Heart left ventricle (tissue), 16 donors: ENCODE results near the gene MYH8. TPM values are rescaled to one million over a fixed set of nuclear protein-coding genes. Genes with fewer than 3 reads are reported as not detected.

Experiments
- ATAC-seq, 4 donors: fragments of 200-7000 bp; cut with Tn5 transposase; one replicate each; pipeline ENCODE4 v1.9.1; 2020 to 2022; ENCODE audit warnings: moderate library complexity in 4 of 4, mild to moderate bottlenecking in 3 of 4, moderate number of reproducible peaks in 1 of 4
- DNase-seq, 5 donors: peaks; one replicate each; pipeline ENCODE4 v3.0.0-alpha.2; 2020
- H3K27ac ChIP-seq, 12 donors: fragments of 200-600 bp; sonication (generic) in 4 of 12; one replicate each; pipeline versions ENCODE4 v1.5.0 to v1.8.0; 2016 to 2022; ENCODE audit warnings: mild to moderate bottlenecking in 2 of 12
- H3K27me3 ChIP-seq, 9 donors: fragments of 200-600 bp; sonication (generic) in 2 of 9; one replicate each; pipeline versions ENCODE4 v1.5.1 to v1.8.0; 2016 to 2022; ENCODE audit warnings: mild to moderate bottlenecking in 3 of 9
- H3K36me3 ChIP-seq, 9 donors: fragments of 200-600 bp; sonication (generic) in 2 of 9; one replicate each; pipeline versions ENCODE4 v1.5.0 to v1.8.0; 2018 to 2022; ENCODE audit warnings: mild to moderate bottlenecking in 2 of 9
- H3K4me1 ChIP-seq, 12 donors: fragments of 200-600 bp; sonication (generic) in 4 of 12; one replicate each; pipeline versions ENCODE4 v1.5.0 to v1.8.0; 2016 to 2022; ENCODE audit warnings: mild to moderate bottlenecking in 3 of 12
- H3K4me3 ChIP-seq, 12 donors: fragments of 200-600 bp; sonication (generic) in 4 of 12; one replicate each; pipeline versions ENCODE4 v1.5.0 to v1.8.0; 2017 to 2022; ENCODE audit warnings: mild to moderate bottlenecking in 9 of 12, moderate library complexity in 4 of 12
- H3K9me3 ChIP-seq, 12 donors: fragments of 200-600 bp; sonication (generic) in 4 of 12; one replicate each; pipeline versions ENCODE4 v1.5.0 to v1.8.0; 2016 to 2022; ENCODE audit warnings: mild to moderate bottlenecking in 1 of 12
- CTCF ChIP-seq, 12 donors: fragments of 200-600 bp; sonication (generic) in 4 of 12; IDR thresholded peaks; one replicate each; pipeline versions ENCODE4 v1.5.0 to v1.8.0; 2018 to 2022; ENCODE audit warnings: antibody characterized with exemption in 12 of 12, mild to moderate bottlenecking in 5 of 12
- POLR2A ChIP-seq, 2 donors: fragments of 450-650 bp; IDR thresholded peaks; one replicate each; pipeline ENCODE4 v1.6.1; 2017; ENCODE audit warnings: antibody characterized with exemption in 2 of 2, mild to moderate bottlenecking in 2 of 2, moderate library complexity in 2 of 2
- WGBS, 4 donors: extraction: QIAGEN DNeasy Blood & Tissue Kit in 2 of 4; methylation state at CpG; one replicate each; pipeline versions ENCODE4 v1.1.5 to v1.1.7; 2013 to 2018; 5-methylcytosine and 5-hydroxymethylcytosine counted together
- intact Hi-C, 10 donors: fragments of 100-400 bp; cut with DNase I; formaldehyde crosslinking; loops; one replicate each; pipeline versions ENCODE4 v1.11.1 to v1.14.2; 2022
- polyA plus RNA-seq, 2 donors: library from polyadenylated mRNA; stranded (reverse); fragments of 200-250 nt; gene quantifications; one replicate each; pipeline ENCODE4 v1.2.3, GENCODE V29; 2013
- total RNA-seq, 9 donors: library from RNA; depleted of rRNA in 2 of 9; stranded (reverse); fragments of >200 nt in 2 of 9; fragmentation: NEBNext Ultra II Directional in 3 of 9; extraction: Animal tissue kit (Norgen Biotek cat#: 25700) in 3 of 9; gene quantifications; one replicate each; pipeline versions ENCODE4 v1.1.0 to v1.2.4, GENCODE V29; 2016 to 2023
- donor health status: ischemic (EF 13 %, LVEDD 7.1; RV severe dilation, severe dysfunction).
- donor health status: healthy with polysubstance abuse.
- donor health status: DM: no; HTN: yes; CAD: no.
- donor health status: DM: no; HTN: no; CAD: no.
- donor health status: ischemic (EF 25% LVEDD 6.9; RV normal size, moderate dysfunction).
- donor health status: ischemic (EF 25% LVEDD 5.7; RV mildly dilated, moderate dysfunction).
- donor health status: healthy.
- donor health status: DM: yes; HTN: yes; CAD: no.
- donor health status: ischemic (EF 35%, LVEDD 5.7; RV mildly dilated, moderate dysfunction).
- donor health status: nonischemic (EF 11% LVEDD 7.7; RV severe dilation, severe dysfunction).
- donor health status: DM: yes; HTN: yes; CAD: no.
- donor health status: PGD.
- donor health status: ischemic (EF 29% LVEDD 5.4; RV normal size, mild dysfunction).
- donor health status: nonischemic (EF 23%, LVEDD 6.1; RV moderate dilation, normal function).

Gene MYH8
- total and polyA plus RNA-seq, 11 donors: 0.12 TPM; not detected in 10

DNA sequence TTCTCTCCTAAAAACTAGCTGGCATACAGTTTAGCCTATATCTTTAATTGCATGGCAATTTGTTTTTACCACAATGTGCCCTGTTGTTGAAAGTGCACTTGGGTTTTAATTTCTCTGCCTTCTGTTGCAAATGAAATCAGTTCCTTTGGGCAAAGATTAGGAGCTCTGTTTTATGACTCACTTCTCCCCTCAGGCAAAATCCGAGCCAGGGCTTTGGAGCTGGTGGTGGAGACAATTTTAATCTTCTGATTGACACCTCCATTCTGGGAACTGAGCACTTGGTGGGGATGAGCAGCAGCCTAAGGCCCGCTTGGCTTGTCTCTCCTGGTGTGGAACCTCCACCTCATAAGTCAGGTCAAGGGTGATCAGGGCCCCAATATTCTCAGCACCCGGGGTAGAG is 13.3 kb upstream of the MYH8 start:
- WGBS, 4 donors: 52 to 70% (median 63%) methylated on average over 3 of the region's 3 CpGs
- peaks cover 0 to 7% (median 0%) of the 10 kb centered on the region in 9 donors for H3K27me3 ChIP-seq
- ATAC-seq: no peak
- H3K36me3 ChIP-seq: no peaks in the 10 kb centered on the region
- peaks cover 0 to 12% (median 0%) of the 10 kb centered on the region in 12 donors for H3K9me3 ChIP-seq
- TF ChIP-seq POLR2A (IDR thresholded peaks at IDR 0.05) (no peak), CTCF (IDR thresholded peaks at IDR 0.05) (no peak)
- no peak overlapping the region for H3K27ac ChIP-seq
- H3K4me1 ChIP-seq: no peaks in the 10 kb centered on the region
- H3K4me3 ChIP-seq: no peak overlapping the region
- intact Hi-C loops: loop anchor here in 1 of 10 donors (10.0 kb wide), 1 partner anchor 60 kb away; no protein-coding TSS in a partner anchor
- no peak for DNase-seq

- no peaks in the 10 kb centered on the region for H3K36me3 ChIP-seq
- WGBS, 4 donors: 74 to 77% (median 75%) methylated on average over 2 of the region's 2 CpGs
- TF ChIP-seq CTCF (IDR thresholded peaks at IDR 0.05) (no peak), POLR2A (IDR thresholded peaks at IDR 0.05) (no peak)
- H3K4me1 ChIP-seq: no peaks in the 10 kb centered on the region
- H3K4me3 ChIP-seq: no peak overlapping the region
- peaks cover 0 to 12% (median 0%) of the 10 kb centered on the region in 12 donors for H3K9me3 ChIP-seq
- H3K27me3 ChIP-seq: no peaks in the 10 kb centered on the region
- DNase-seq (no peak), ATAC-seq (no peak)
- intact Hi-C loops: loop anchor here in 1 of 10 donors (10.0 kb wide), 1 partner anchor 65 kb away; no protein-coding TSS in a partner anchor
- H3K27ac ChIP-seq: no peak overlapping the region
Measured at GRCh38 chr17:10429421-10430045, 7.8 kb upstream of the MYH8 start.

DNA sequence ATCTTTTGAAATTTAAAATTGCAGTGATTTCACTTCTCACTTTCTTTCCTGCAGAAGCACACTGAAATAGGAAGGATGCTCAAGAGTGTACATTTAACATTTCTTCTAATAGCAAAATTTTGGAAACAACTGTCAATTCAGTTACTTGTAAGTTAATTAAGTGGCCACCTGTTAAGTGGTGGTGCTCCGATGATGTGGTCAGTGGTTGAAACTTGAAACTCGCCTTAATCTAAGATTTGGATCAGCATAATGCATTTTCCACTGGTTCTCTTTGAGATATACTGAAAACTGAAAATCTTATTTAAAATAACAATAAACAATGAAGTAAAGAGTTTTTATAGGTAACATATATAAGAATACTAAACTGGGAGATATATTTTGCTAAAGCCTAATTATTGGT is 7.0 kb upstream of the MYH8 start:
- Histone ChIP-seq H3K27me3 (no peaks in the 10 kb centered on the region), H3K4me1 (no peaks in the 10 kb centered on the region), H3K27ac (no peak overlapping the region), H3K36me3 (no peaks in the 10 kb centered on the region), H3K4me3 (no peak overlapping the region), H3K9me3 (peaks cover 0 to 12% (median 0%) of the 10 kb centered on the region in 12 donors)
- intact Hi-C loops: no loop called here
- ATAC-seq (no peak), DNase-seq (no peak)
- TF ChIP-seq CTCF (IDR thresholded peaks at IDR 0.05) (no peak), POLR2A (IDR thresholded peaks at IDR 0.05) (no peak)
- WGBS, 4 donors: 82 to 87% (median 85%) methylated on average over 2 of the region's 2 CpGs

DNA sequence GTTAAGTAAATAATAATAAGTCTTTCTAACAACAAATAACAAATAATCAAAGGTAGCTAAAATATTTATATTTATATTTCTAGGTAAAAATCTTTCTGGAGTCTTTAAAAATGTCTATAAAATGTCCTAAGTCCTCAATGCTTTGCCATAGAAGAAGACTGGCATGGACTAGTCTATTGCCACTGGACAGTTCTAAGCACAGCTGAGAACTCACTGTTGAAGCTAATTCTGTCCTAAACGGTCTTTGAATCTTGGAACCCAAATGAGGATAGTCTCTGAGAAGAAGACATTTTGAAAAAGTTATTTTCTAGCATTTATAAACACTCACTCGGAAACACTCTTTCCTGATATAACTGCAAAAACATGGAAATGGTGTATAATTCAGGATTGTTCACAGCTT is 539 bp downstream of the MYH8 start:
- H3K36me3 ChIP-seq: no peaks in the 10 kb centered on the region
- intact Hi-C loops: no loop called here
- H3K9me3 ChIP-seq: no peaks in the 10 kb centered on the region
- no peak overlapping the region for H3K4me3 ChIP-seq
- H3K27ac ChIP-seq: no peak overlapping the region
- TF ChIP-seq CTCF (IDR thresholded peaks at IDR 0.05) (no peak), POLR2A (IDR thresholded peaks at IDR 0.05) (no peak)
- ATAC-seq (no peak), DNase-seq (no peak)
- WGBS, 4 donors: 61 to 74% (median 73%) methylated on average over 2 of the region's 2 CpGs
- no peaks in the 10 kb centered on the region for H3K27me3 ChIP-seq
- peaks cover 0 to 7% (median 0%) of the 10 kb centered on the region in 12 donors for H3K4me1 ChIP-seq
